A673 (cell line): ENCODE data around the gene VPS11. TPM values are rescaled to one million over a fixed set of nuclear protein-coding genes. Genes with fewer than 3 reads are reported as not detected.
"Not testable (repeated sequence)": the region's sequence is repeated elsewhere in the genome, so short reads cannot be mapped to it uniquely, and the experiment has no call there.

Experiments used
- BruUV-seq: library from RNA; stranded (reverse); fragments of 400-500 nt; replicated peaks from 2 replicates; lab custom pipeline; 2021; lab: Mats Ljungman, UMichigan
- CTCF ChIA-PET: fragments of 300-600 bp; sonication (Branson Sonifier 250); formaldehyde crosslinking; loops from one replicate; lab custom pipeline; 2022; ENCODE audit warnings: antibody characterized with exemption; lab: Charles Lee
- POLR2A ChIA-PET: fragments of 300-600 bp; sonication (Branson Sonifier 250); formaldehyde crosslinking; loops from one replicate; lab custom pipeline; 2022; ENCODE audit warnings: antibody characterized with exemption; ENCODE audit not compliant: low non-redundant PET; lab: Charles Lee
- DNase-seq: peaks from one replicate; pipeline ENCODE4 v3.0.0-alpha.2; 2015; ENCODE audit warnings: low spot score
- H3K27ac ChIP-seq: fragments of 200-600 bp; sonication (generic); 2 replicates; pipeline ENCODE4 v1.5.1; 2016; ENCODE audit warnings: mixed run types, low read depth, mild to moderate bottlenecking, mixed read lengths, antibody characterized with exemption, low read length; ENCODE audit not compliant: poor library complexity, severe bottlenecking
- H3K27me3 ChIP-seq: fragments of 200-600 bp; sonication (generic); replicated peaks from 2 replicates; pipeline ENCODE4 v1.6.1; 2017; ENCODE audit warnings: mixed run types, low read depth, mild to moderate bottlenecking, mixed read lengths, antibody characterized with exemption, low read length; ENCODE audit not compliant: insufficient read depth, poor library complexity
- H3K36me3 ChIP-seq: fragments of 200-600 bp; sonication (generic); 2 replicates; pipeline ENCODE4 v1.6.1; 2016; ENCODE audit warnings: mixed run types, mild to moderate bottlenecking, mixed read lengths, antibody characterized with exemption, low read length; ENCODE audit not compliant: insufficient read depth, poor library complexity, severe bottlenecking
- H3K4me1 ChIP-seq: fragments of 200-600 bp; sonication (generic); 2 replicates; pipeline ENCODE4 v1.6.1; 2017; ENCODE audit warnings: mixed run types, mild to moderate bottlenecking, mixed read lengths, antibody characterized with exemption, low read length; ENCODE audit not compliant: insufficient read depth, poor library complexity, severe bottlenecking
- H3K4me3 ChIP-seq: fragments of 200-600 bp; sonication (generic); 2 replicates; pipeline ENCODE4 v1.5.1; 2016; ENCODE audit warnings: low read depth, mixed run types, mild to moderate bottlenecking, mixed read lengths, low read length; ENCODE audit not compliant: poor library complexity, severe bottlenecking
- H3K9me3 ChIP-seq: fragments of 200-600 bp; sonication (generic); 2 replicates; pipeline ENCODE4 v1.6.1; 2016; ENCODE audit warnings: mixed run types, low read depth, mild to moderate bottlenecking, mixed read lengths, antibody characterized with exemption, low read length; ENCODE audit not compliant: poor library complexity, severe bottlenecking
- CTCF ChIP-seq: fragments of 300-800, 200-600 bp; sonication (generic); conservative IDR thresholded peaks from 2 replicates; pipeline ENCODE4 v1.5.1; 2017; ENCODE audit warnings: low read depth, mild to moderate bottlenecking, antibody characterized with exemption, low read length, moderate library complexity, mixed read lengths
- EZH2 ChIP-seq: fragments of 200-600 bp; sonication (generic); IDR thresholded peaks from 2 replicates; pipeline ENCODE4 v1.6.1; 2017; ENCODE audit warnings: borderline replicate concordance, low read depth, mild to moderate bottlenecking, mixed read lengths, antibody characterized with exemption, low read length; ENCODE audit not compliant: poor library complexity, severe bottlenecking
- intact Hi-C: fragments of 100-400 bp; cut with micrococcal nuclease; formaldehyde crosslinking; loops from one replicate; pipeline ENCODE4 v1.10.0; 2022; ENCODE audit not compliant: unreplicated experiment
- total RNA-seq: library from RNA; stranded (reverse); gene quantifications from 2 replicates; pipeline ENCODE4 v1.2.3, GENCODE V29; 2021

Gene VPS11
- total RNA-seq, 1 experiment from 2014 or later = 26.7 TPM

GRCh38 chr11:119100994-119101758 lies 33.6 kb downstream of the VPS11 start:
- no peaks in the 10 kb centered on the region for H3K27me3 ChIP-seq
- H3K27ac ChIP-seq = peak overlapping the region; percentile 92
- peaks cover 15% of the 10 kb centered on the region for H3K4me1 ChIP-seq
- TSS peak; percentile 38 for BruUV-seq
- ChIA-PET POLR2A (interaction anchor here (0.6 kb wide), 1 partner anchor 20 kb away, joined by 4 read pairs; the partner anchor contains the start of gene HINFP), CTCF (interaction anchor here (0.5 to 1.4 kb wide), 4 partner anchors 17 to 480 kb away, joined by 4 to 8 read pairs (median 6); partner anchors contain the start of gene HMBS)
- TF ChIP-seq EZH2 = no peak
- TF ChIP-seq CTCF = no peak
- H3K36me3 ChIP-seq = peaks cover 34% of the 10 kb centered on the region
- intact Hi-C loops = loop anchor here (5.0 kb wide), 4 partner anchors 34 to 221 kb away; partner anchors contain the start of genes BCL9L, RPS25, TRAPPC4 and VPS11
- H3K9me3 ChIP-seq = no peaks in the 10 kb centered on the region
- peak overlapping the region; percentile 87 for H3K4me3 ChIP-seq
- no peak for DNase-seq

DNA sequence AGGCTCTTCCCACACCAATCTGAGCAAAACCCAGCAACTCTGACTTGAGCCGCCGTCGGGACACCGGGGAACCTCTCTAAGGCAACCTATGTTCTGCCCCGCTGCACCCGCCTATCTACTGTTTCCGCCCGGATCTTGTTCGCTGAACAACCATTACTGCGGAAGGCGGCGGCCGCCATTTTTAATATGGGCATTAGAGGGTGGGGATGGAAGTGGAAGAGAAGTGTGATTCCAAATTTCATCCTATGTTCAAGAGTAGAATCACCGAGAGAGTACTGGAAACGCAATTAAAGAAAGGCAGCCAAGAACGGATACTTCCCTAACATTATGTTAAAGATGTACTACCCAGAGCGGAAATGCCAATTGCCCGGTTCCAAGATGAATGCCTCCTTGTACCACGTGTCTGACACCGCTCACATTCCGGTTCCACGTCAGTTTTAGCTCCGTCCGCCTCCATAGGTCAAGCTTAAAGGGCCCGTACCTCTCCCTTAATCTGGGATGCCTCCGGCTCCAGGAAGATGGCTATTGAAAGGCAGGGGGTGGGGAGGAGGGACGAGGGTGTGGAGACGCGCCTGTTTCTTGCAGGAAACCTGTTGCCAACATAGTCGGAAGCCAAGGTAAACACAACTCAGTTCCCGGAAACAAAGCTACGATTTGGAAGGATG lies 34.3 kb downstream of the VPS11 start, which contains the start of gene DPAGT1:
TSS of gene DPAGT1 (minus strand) at position 95 of the 665 bp plus-strand sequence. CDS start 198 bp downstream, outside the sequence.
- Histone ChIP-seq H3K27ac (peak within 1 kb of the TSS; percentile 92), H3K4me3 (peak within 1 kb of the TSS; percentile 87), H3K4me1 (peaks cover 20% of the 10 kb centered on the region), H3K9me3 (no peaks in the 10 kb centered on the region), H3K36me3 (peaks cover 27% of the 10 kb centered on the region), H3K27me3 (no peaks in the 10 kb centered on the region)
- TF ChIP-seq EZH2 = no peak
- TF ChIP-seq CTCF = no peak
- ChIA-PET CTCF (interaction anchor here (0.5 to 1.4 kb wide), 6 partner anchors 17 to 481 kb away, joined by 4 to 8 read pairs (median 6); partner anchors contain the start of gene HMBS), POLR2A (interaction anchor here (0.6 kb wide), 1 partner anchor 20 kb away, joined by 4 read pairs; the partner anchor contains the start of gene HINFP)
- peak; percentile 99 for DNase-seq
- intact Hi-C loops = loop anchor here (2.0 to 5.0 kb wide), 5 partner anchors 35 to 220 kb away; partner anchors contain the start of genes BCL9L, RPS25, TRAPPC4 and VPS11
- BruUV-seq = no TSS peak

DNA sequence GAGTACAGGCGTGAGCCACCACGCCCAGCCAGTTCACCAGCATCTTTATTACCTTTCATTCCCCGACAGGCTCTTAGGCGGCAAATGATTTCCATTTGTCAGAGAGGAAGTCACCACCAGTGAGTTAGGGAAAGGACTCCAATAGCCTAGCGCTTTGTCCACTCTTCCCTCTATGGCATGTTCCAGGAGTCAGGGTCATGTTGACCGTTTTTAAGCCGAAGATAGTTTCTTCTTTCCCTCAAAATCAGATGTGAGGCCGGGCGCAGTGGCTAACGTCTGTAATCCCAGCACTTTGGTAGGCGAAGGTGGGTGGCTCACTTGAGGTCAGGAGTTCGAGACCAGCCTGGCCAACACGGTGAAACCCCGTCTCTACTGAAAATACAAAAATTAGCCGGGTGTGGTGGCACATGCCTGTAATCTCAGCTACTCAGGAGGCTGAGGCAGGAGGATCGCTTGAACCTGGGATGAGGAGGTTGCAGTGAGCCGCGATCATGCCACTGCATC lies 35.6 kb downstream of the VPS11 start:
- DNase-seq, BruUV-seq: not testable (repeated sequence)

More for the DNA sequence above, 35.6 kb downstream of the VPS11 start:
- H3K9me3 ChIP-seq, H3K27me3 ChIP-seq: not testable (repeated sequence)
- peak overlapping the region; percentile 87 for H3K4me3 ChIP-seq
- peak overlapping the region; percentile 92 for H3K27ac ChIP-seq
- H3K4me1 ChIP-seq = peaks cover 23% of the 10 kb centered on the region
- intact Hi-C loops = loop anchor here (2.0 to 5.0 kb wide), 5 partner anchors 36 to 219 kb away; partner anchors contain the start of genes BCL9L, RPS25, TRAPPC4 and VPS11
- peaks cover 13% of the 10 kb centered on the region for H3K36me3 ChIP-seq
- ChIA-PET CTCF (interaction anchor here (0.6 kb wide), 2 partner anchors 9 to 10 kb away, joined by 3 to 4 read pairs; no protein-coding TSS in a partner anchor), POLR2A (interaction anchor here (0.6 kb wide), 1 partner anchor 93 kb away, joined by 3 read pairs; no protein-coding TSS in a partner anchor)
